GM19239 (cell line): ENCODE measurements around the gene SMU1.

ENCODE experiments used
- DNase-seq: peaks from one replicate; pipeline ENCODE4 v3.0.0; 2011; ENCODE audit warnings: low spot score; ENCODE audit not compliant: insufficient read length
- FAIRE-seq: peaks from 2 replicates; lab custom pipeline; 2011; peaks lifted over from hg19 to GRCh38; lab: Jason Lieb, UNC

Gene SMU1

GRCh38 chr9:33076046-33077004, at the start of gene SMU1:
TSS of gene SMU1 (minus strand) at chr9:33076674. CDS start at chr9:33076608, 66 bp downstream.
- DNase-seq: peak; percentile 82
- FAIRE-seq: peak; percentile 96

DNA sequence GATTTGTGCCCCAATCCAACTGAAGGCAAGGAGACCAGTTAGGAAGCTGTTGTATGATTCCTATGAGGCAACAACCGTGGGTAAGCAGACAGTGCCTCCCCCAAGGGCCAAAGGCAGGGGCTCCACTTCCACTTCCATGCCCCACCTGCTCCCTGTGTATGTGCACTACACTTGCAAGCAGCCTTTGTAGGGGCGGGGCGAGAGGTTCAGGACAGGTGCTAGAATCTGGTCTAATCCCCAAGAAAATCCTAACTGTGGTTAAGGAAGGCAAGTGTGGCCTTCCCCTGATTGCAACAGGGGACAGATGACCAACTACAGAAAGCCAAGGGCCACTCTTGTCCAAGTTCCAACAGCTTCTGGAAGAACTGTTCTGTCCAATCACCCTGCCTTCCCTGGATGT, 49.0 kb upstream of the SMU1 start:
- DNase-seq: no peak

GRCh38 chr9:33124751-33125381, 48.4 kb upstream of the SMU1 start:
- DNase-seq: no peak
- peak; percentile 98 for FAIRE-seq

More for the DNA sequence above, 49.0 kb upstream of the SMU1 start:
- FAIRE-seq: no peak

DNA sequence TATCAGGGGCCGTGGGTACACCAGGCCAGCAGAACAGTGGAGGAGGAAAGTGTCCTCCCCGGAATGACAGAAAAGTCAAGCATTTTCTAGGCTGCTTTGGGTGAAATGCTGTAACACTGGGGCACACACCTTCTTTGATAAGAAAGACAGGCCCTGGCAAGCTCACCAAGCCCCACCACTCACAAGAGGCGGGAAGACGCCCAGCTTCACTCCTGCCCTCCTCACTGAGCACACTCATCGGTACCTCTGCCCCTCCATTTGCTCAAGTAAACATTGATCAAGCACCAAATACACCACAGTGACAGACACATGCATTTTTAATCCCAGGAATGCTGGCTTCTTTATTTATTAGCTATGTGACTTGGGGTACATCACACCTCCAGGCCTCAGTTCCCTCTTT, 47.6 kb upstream of the SMU1 start:
- FAIRE-seq (no peak), DNase-seq (no peak)

DNA sequence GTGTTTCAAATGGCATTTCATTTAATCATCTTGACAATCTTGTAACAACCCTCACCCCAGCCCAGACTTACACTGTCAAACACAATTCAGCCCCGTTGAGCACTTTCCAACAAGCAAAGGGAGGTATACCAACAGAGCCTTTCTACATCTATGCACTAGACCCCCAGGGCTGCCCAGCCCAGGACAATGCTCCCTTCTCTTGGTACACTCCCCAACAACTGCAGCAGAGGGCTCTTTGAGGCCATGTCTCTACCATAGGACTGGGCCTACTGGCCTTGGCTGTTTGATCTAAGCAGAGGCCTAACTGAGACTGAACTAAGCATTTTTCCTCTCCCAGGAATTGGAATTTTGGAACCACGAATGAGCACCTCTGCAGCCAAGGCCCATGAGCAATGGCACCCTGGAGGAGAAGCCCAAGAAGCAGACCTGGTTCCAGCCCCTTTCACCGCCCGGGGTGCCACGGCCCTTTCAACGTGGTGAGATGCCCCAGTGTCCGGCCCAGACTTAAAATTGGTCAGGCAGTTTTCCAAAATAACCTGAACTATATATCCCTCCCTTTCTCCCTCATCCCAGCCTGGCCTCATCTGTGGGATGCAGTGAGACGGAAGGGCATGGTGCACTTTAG, 47.0 kb upstream of the SMU1 start:
- no peak for FAIRE-seq
- no peak for DNase-seq

- FAIRE-seq: no peak
- DNase-seq: no peak
Observed at GRCh38 chr9:33120620-33121019, 44.1 kb upstream of the SMU1 start.

DNA sequence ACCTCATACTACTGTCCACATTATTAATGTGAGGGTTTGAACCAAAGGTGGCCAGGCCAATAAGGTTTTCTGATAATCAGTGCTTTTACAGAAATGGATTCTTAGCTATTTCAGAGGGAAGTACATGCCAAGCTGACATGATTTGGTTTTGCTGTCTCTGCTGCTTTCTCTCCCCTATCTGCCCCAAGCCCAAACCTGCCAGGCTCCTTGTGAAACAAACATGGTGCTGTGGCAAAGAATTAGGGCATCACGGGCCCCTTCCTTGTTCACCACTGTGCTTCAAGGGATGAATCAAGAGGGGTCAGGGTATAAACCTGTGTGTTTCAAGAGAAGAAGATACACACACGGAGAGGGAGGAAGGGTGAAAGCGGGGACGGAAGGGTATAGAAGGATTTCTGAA, 41.3 kb upstream of the SMU1 start:
- FAIRE-seq: no peak
- no peak for DNase-seq

GRCh38 chr9:33117306-33117705, 40.8 kb upstream of the SMU1 start:
- FAIRE-seq (no peak), DNase-seq (no peak)

GRCh38 chr9:33116860-33117259, 40.4 kb upstream of the SMU1 start:
- peak; percentile 68 for FAIRE-seq
- DNase-seq: no peak

GRCh38 chr9:33114746-33115145, 38.3 kb upstream of the SMU1 start:
- FAIRE-seq: no peak
- no peak for DNase-seq

GRCh38 chr9:33113799-33114547, 37.5 kb upstream of the SMU1 start:
- FAIRE-seq (no peak), DNase-seq (no peak)

DNA sequence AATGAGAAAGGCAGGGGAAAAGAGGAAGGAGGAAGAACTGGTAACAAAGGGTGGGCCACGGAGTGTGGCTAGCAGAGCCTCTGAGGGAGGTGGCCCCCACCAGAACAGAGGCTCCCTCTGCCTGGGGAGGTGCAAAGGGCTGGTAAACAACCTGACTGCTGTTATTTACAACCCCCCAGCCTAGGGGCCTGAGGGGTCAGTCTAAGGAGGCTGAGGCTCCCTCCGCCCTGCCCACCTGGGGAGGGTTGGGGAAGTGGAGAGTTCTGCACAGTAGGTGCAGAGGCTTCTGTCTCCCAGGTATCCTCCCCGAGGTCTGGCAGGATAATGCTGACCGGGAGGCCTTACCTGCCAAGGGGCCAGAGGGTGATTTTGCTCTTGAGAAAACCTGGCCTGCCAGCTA, 35.6 kb upstream of the SMU1 start:
- FAIRE-seq: no peak
- DNase-seq: no peak

DNA sequence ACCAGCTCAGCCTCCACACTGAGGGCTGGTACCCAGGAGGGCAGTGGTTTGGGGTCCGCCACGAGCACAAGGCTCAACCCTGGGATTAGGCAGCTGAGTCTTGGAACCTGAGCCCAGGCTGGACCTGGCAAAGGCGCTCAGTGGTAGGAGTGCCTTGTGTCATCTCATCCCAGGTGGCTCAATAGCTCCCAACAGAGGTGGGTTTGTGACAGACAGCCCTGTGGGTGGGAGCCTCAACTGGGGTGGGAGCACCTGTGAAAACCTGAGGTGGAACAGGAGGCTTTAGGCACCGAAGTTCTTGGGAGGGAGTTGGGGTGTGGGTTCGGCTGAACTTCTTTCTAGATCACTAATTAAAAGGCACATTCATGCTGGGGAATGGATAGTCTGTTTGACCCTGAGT, 35.2 kb upstream of the SMU1 start:
- no peak for DNase-seq
- no peak for FAIRE-seq

DNA sequence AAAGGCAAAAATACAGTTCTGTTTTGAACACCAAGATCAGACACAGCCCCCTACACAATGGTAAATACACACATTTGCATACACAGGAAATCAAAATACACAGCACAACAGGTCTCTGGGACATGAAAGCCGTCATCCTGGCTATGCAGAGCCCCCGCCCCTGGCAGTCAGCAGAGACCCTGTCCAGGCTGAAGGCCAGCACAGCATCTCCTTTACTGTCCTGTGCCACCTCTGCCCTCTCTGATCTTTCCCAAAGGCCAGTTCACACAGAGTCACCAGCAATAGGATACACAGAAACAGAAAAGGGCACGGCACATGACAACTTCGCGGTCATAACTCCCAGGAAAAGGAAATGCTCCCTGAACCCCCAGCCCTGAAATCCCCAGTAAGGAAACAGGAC, 34.2 kb upstream of the SMU1 start:
- DNase-seq (no peak), FAIRE-seq (no peak)

DNA sequence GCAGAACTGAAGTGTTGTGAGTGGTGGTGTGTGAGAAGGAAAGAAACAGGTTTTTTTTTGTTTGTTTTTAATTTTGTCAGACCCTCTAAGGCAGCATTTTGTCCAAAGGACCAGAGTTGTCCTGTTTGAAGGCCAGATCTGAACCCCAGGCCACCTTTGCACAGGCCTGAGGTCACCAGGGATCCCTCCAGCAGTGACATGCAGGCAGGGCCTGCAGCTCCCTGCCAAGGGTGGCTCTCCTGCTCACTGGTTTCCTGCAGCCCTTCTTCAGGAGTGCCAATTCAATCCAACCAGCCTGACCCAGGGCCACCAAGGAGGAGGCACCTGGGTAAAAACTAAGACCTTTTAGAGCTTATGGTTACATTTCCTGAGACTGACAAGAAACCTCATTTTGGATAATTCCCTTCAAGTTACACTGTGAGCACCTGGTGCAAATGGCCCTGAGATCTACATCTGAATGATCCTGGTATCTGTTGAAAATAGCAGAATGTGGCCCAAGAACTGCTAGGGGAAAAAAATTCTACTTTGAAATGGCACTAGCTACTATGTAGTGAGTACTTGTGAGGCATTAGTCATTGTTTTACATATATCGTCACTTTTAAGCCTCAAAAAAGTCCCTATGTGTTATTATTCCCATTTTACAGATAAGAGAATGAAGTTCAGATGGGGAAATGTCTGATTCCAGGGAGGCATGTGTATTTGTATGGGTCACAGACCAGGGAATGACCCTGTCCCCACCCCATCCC, 33.5 kb upstream of the SMU1 start:
- no peak for DNase-seq
- no peak for FAIRE-seq

GRCh38 chr9:33109097-33109496, 32.6 kb upstream of the SMU1 start:
- DNase-seq (no peak), FAIRE-seq (no peak)

DNA sequence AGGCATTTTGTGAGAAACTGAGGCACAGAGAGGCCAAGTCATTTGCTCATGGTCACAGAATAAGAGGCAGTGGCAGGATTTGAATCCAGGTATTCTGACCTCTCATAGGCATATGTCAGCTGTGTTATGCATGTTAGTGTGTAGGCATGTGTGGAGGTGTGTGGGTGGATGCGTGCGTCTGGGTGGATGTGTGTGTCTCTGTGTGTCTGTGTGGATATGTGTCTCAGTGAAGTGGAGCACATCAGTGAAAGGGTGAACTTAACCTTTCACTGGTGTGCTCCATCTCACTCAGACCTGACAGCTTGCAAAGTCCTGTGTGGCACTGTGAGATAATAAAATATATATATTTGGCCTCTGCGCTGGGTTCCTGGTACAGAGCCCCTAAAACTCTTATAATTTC, 32.0 kb upstream of the SMU1 start:
- FAIRE-seq (no peak), DNase-seq (no peak)

DNA sequence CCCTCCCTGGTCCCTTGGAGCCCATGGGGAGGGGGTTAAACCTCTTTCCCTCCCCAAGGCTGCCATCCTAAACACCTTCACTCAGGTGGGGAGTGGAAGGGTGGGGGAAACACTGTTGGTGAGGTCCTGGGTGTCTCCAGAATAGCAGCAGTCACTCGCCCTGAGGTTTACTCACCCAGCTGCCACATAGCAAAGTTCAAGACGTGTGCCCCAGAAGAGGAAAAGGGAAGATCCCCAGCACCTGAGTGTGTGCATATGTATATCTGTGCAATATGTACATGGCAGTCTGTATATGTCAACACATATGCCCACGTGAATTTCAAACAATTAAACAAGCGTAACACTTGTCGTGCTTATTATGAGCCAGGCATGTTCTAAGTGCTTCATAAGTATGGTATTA, 31.3 kb upstream of the SMU1 start:
- DNase-seq: no peak
- FAIRE-seq: no peak

- FAIRE-seq: no peak
Observed at GRCh38 chr9:33106827-33107621, 30.6 kb upstream of the SMU1 start.

More at GRCh38 chr9:33106827-33107621, 30.6 kb upstream of the SMU1 start:
- no peak for DNase-seq
